ENCODE results near the gene ITGA5.
"Not testable (repeated sequence)": the region's sequence is repeated elsewhere in the genome, so short reads cannot be mapped to it uniquely, and the experiment has no call there.

ITGA5 gene

GRCh38 chr12:54363047-54363446 is 56.0 kb downstream of the ITGA5 start:
- H3K4me3 Mint-ChIP-seq = no peak overlapping the region
- no peak overlapping the region for H3K27ac Mint-ChIP-seq
- no peak for ATAC-seq
- H3K9me3 Mint-ChIP-seq = no peaks in the 10 kb centered on the region
- no peaks in the 10 kb centered on the region for H3K36me3 Mint-ChIP-seq
- no peaks in the 10 kb centered on the region for H3K27me3 Mint-ChIP-seq
- peaks cover 26% of the 10 kb centered on the region for H3K4me1 Mint-ChIP-seq

DNA sequence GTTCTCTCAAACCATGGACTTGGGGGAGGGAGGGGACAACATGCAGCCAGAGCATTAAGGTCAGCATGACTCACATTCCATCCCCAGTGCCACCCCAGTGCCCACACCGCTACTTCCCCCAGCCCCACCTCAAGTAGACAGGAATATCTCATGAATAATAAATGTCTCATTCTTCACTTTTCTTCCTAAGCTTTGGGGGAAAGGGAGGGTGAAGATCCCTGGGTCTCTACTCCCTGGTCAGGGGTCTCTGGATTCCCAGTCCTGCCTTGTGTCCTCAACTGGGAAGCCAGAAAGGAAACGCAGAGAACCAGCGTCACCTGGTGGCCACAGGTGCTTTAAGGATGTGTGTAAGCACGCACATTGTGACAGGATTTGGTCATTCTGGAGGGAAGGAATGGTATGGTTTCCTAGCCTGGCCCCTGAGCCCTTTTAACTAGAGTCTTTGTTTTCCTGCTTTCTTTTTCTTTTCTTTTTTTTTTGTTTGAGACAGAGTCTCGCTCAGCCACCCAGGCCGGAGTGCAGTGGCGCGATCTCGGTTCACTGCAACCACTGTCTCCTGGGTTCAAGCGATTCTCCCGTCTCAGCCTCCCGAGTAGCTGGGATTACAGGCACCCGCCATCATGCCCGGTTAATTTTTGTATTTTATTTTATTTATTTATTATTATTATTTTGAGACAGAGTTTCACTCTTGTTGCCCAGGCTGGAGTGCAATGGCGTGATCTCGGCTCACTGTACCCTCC is 58.2 kb downstream of the ITGA5 start:
- Mint-ChIP-seq H3K27ac (peak overlapping the region; percentile 33), H3K4me1 (peaks cover 25% of the 10 kb centered on the region), H3K9me3 (no peaks in the 10 kb centered on the region), H3K27me3 (no peaks in the 10 kb centered on the region), H3K4me3 (peak overlapping the region; percentile 19), H3K36me3 (no peaks in the 10 kb centered on the region)
- no peak for ATAC-seq

GRCh38 chr12:54359762-54360351 is 59.2 kb downstream of the ITGA5 start:
- no peak for ATAC-seq
- Mint-ChIP-seq H3K9me3 (no peaks in the 10 kb centered on the region), H3K27ac (no peak overlapping the region), H3K4me1 (peaks cover 24% of the 10 kb centered on the region), H3K36me3 (no peaks in the 10 kb centered on the region), H3K4me3 (no peak overlapping the region), H3K27me3 (no peaks in the 10 kb centered on the region)

DNA sequence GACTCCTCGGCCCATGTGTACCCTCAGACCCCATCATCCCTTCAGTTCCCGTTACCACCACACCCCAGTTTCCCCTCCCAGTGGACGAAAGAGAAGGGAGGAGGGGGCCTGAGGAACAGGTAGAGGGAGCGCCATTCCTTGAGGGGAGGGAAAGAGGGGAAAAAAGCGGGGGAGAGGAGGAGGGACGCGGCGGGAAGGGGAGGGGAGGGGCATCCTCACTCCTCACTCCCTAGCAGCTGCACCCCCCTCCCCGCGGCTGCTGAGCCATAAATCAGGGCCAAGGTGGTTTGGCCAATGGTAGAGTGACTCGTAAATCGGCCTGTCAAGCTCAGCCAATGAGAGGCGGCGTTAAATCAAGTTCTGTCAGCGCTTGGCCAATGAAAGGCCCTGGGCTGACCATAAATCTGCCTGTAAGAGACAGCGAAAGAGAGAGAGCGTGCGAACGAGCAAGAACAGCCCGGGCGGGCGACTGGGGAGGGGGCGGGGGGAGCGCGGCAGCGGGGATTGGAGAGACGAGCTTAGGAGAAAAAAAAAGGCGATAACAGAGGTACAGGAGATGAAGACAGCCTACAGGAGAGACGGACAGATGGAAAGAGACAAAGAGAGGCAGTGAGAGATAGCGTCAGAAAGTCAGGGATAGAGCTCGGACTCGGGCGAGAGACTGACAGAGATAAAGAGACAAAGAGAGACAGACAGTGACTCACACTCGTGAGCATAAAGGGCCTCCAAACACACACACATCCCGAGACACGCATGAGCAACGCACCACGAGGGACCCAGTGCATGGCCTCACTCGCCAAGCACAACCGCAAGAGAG is 59.9 kb downstream of the ITGA5 start:
- H3K36me3 Mint-ChIP-seq = no peaks in the 10 kb centered on the region
- no peaks in the 10 kb centered on the region for H3K27me3 Mint-ChIP-seq
- H3K4me1 Mint-ChIP-seq = peaks cover 17% of the 10 kb centered on the region
- H3K27ac Mint-ChIP-seq = no peak overlapping the region
- peak; percentile 99 for ATAC-seq
- no peak overlapping the region for H3K4me3 Mint-ChIP-seq
- no peaks in the 10 kb centered on the region for H3K9me3 Mint-ChIP-seq

DNA sequence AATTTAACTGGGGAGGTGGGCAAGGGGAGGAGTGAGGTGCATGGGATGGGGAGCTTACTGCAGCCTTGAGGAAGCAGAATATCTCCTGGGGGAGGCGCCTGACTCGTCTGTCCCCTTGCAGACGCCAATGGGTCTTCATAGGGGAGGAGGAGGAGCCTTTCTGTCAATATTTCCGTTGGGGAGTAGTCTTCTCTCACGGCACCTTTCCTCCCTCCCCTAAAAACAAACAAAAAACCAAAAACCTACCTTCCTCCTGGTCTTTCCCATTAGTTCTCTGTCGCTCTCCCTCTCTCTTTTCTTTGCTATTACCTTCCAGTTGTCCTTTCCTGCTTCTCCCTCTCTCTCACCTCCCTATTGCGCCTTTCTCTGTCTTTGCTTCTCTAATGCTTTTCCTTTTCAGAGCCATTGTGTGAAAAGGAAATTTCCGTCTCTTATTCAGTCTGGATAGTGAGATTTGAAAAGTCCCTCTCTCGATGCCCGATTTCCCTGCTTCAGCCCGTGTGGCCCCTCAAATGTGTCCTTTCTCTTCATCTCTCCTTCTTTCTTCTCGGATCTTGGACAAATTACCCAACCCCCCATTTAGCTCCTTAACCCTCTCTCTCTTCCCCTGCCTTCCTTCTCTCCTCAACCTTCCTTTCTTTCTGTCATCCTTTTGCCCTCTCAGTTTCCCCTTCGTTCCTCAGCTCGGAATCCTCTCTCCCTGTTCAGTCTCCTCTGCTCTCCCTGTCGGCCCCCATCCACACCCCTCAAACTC is 60.7 kb downstream of the ITGA5 start:
- Mint-ChIP-seq H3K27ac (no peak overlapping the region), H3K4me3 (no peak overlapping the region), H3K27me3 (no peaks in the 10 kb centered on the region), H3K4me1 (peaks cover 10% of the 10 kb centered on the region), H3K36me3 (no peaks in the 10 kb centered on the region), H3K9me3 (no peaks in the 10 kb centered on the region)
- no peak for ATAC-seq

DNA sequence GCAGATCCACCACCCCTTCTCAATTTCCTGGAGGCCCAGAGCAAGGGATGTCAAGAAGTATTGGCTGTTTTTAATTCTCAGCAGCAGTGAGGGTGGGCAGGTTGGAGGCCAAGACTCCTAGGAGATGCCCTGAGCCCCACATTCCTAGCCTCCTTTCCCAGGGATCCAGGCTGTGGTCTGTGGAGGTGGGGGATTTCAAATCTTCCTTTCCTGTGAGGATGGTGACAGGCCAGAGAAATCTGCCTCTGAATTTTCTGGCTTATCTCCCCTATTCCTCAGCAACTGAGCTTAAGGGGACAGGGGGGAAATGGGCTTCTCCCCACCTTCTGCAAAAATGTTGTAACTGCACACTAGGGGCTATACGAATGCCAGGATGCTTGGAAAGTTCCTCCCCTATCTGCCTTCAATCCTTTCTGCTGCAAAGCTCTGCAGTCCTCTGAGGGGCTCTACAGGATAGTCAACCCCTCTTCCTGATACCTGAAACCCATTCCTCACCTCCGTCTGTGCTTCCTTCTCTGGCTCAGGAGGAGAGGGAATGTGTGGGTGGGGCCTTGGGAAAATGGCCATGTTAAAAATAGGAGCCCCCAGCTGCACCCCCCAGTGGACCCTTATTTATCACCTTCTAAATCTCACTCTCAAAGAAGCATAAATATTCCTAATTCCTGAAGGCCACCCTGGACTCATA is 61.4 kb downstream of the ITGA5 start:
- H3K4me1 Mint-ChIP-seq = peaks cover 7% of the 10 kb centered on the region
- ATAC-seq = no peak
- H3K36me3 Mint-ChIP-seq = no peaks in the 10 kb centered on the region
- H3K27ac Mint-ChIP-seq = peak overlapping the region; percentile 9
- no peaks in the 10 kb centered on the region for H3K9me3 Mint-ChIP-seq
- no peak overlapping the region for H3K4me3 Mint-ChIP-seq
- H3K27me3 Mint-ChIP-seq = no peaks in the 10 kb centered on the region

- Mint-ChIP-seq H3K9me3 (no peaks in the 10 kb centered on the region), H3K36me3 (peaks cover 1% of the 10 kb centered on the region), H3K27ac (peak overlapping the region; percentile 9), H3K4me3 (no peak overlapping the region), H3K27me3 (no peaks in the 10 kb centered on the region), H3K4me1 (peaks cover 9% of the 10 kb centered on the region)
- no peak for ATAC-seq
Measured at GRCh38 chr12:54356951-54357356, 62.1 kb downstream of the ITGA5 start.

DNA sequence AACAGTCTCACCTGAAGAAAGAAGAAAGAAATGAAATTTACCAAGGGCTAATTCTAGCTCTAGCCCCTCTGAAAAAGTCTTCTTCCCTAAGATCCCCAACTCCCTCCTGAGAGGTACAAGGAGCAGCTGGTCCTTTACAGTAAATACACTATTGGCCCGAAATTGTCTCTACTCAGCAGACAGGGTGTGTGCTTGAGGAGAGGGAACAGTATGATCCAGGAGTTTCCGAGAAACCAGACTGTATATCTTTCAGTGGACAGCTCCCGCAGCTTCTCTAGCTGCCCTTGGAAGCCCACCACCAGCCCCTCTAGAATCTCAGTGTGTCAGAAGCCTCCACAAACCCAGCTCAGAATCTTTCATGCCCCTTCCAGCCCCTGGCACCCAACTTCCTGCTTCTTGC is 62.8 kb downstream of the ITGA5 start:
- peaks cover 9% of the 10 kb centered on the region for H3K36me3 Mint-ChIP-seq
- ATAC-seq = no peak
- H3K4me1 Mint-ChIP-seq = peaks cover 16% of the 10 kb centered on the region
- H3K9me3 Mint-ChIP-seq = no peaks in the 10 kb centered on the region
- H3K27me3 Mint-ChIP-seq = no peaks in the 10 kb centered on the region
- H3K27ac Mint-ChIP-seq = no peak overlapping the region
- H3K4me3 Mint-ChIP-seq = no peak overlapping the region

DNA sequence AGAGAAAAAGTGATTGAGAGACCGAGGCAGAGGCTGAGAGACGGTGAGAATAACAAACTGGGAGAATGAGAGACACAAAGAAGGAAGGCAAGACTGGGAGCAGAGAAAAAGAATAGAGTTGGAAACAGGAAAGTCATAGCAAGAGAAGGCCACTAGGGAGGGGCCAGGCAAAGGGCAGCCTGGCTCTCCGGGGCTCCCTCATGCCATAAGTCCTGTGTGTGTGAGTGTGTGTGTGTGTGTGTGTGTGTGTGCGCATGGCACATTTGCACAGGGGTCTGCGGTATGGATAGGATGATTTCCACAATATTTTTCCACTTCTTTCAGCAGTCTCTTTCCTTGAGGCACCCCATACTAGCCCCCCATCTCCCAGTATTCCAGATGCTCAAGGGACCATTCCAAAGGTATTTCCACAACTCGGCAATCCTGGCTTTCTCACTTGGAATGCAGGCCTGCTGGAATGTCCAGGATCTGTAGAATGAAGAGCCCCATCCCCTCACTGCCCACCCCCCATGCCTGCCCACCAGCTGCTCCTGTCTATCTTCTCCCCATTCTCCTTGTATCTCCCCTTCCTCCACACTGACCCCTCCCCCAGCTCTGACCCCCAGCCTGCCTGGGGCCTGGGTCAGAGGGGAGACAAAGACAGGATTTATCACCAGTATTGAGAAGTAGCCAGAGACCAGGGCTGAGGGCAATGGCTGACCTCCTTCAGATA is 63.8 kb downstream of the ITGA5 start:
- ATAC-seq = no peak
- no peak overlapping the region for H3K4me3 Mint-ChIP-seq
- H3K4me1 Mint-ChIP-seq = peaks cover 15% of the 10 kb centered on the region
- no peaks in the 10 kb centered on the region for H3K27me3 Mint-ChIP-seq
- peaks cover 16% of the 10 kb centered on the region for H3K36me3 Mint-ChIP-seq
- H3K27ac Mint-ChIP-seq = peak overlapping the region; percentile 4
- no peaks in the 10 kb centered on the region for H3K9me3 Mint-ChIP-seq

- H3K27ac Mint-ChIP-seq, ATAC-seq, H3K4me3 Mint-ChIP-seq, H3K27me3 Mint-ChIP-seq, H3K9me3 Mint-ChIP-seq: not testable (repeated sequence)
- Mint-ChIP-seq H3K36me3 (peaks cover 26% of the 10 kb centered on the region), H3K4me1 (peaks cover 17% of the 10 kb centered on the region)
Measured at GRCh38 chr12:54354271-54354670, 64.8 kb downstream of the ITGA5 start.

DNA sequence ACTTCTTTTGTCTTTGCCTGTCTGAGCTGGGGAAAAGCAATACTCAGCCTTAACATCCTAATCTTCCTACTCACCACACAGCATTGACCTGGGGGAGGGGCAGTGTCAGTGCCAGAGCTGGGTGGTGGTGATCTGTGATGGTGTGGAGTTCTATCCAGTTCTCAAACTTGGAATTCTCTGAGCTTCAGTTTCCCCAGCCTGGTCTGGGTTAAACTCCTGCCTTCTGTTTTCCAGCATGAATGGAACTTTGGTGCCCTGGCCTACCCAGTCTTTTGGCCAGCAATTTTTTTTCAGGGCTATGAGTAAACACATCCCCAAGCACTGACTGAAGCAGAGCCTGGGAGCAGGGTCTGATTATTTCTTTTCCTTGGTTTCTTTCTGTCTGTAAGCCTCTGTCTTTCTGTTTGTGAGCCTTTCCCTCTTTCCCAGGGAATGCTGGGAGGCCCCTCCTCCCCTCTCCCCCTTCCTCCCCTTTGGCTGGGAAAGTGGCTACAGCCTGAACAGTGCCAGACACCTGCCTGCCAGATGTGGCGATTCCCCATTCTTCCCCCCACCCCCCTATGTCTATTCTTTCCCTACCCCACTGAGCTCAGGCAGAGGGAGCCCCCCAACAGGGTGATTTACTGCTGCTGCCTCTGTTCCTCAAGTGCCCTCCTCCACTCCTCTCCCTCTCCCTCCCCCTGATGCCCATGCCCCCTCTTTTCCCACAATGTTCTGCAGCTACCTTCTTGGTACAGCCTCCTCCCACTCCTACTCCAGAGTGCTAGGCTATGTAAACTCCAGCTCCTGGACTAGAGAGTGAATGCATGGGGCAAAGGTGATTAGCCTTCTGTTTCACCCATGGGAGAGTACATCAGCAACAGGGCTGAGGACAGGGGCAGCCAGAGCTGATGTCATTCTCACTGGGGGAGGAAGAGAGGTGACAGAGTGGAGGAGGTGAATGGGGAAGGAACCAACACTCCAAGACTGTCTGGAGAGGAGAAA is 65.9 kb downstream of the ITGA5 start:
- ATAC-seq = no peak

DNA sequence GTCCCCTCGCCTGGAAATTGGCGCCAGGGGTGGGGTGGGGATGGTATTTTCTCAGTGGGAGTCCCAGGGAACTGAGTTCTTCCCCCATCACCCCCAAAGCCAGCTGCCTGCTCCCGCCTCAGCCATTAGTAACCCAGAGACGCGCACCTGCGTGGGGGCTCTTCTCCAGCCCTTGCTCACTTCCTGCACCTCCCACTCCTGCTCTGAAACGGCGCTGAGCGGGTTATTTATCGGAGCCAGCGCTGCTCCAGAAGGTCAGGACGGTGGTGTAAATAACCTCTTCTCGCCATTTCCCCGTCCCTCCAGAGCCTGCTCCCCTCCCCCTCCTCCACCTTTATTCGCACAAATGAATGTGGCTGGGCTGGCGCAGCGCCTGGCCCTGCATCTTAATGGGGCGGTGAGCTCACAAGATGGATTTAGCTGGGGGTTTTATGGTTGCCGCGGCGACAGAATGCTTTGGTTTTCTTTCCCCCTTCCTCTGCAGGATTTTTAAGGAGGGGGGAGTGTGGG is 67.0 kb downstream of the ITGA5 start:
- Mint-ChIP-seq H3K27me3 (no peaks in the 10 kb centered on the region), H3K9me3 (no peaks in the 10 kb centered on the region), H3K4me3 (no peak overlapping the region), H3K27ac (peak overlapping the region; percentile 17), H3K4me1 (peaks cover 17% of the 10 kb centered on the region), H3K36me3 (peaks cover 40% of the 10 kb centered on the region)
- no peak for ATAC-seq

More for the DNA sequence above, 65.9 kb downstream of the ITGA5 start:
- Mint-ChIP-seq H3K9me3 (no peaks in the 10 kb centered on the region), H3K27me3 (no peaks in the 10 kb centered on the region), H3K27ac (no peak overlapping the region), H3K4me1 (peaks cover 17% of the 10 kb centered on the region), H3K36me3 (peaks cover 30% of the 10 kb centered on the region), H3K4me3 (no peak overlapping the region)

GRCh38 chr12:54351341-54351740 is 67.7 kb downstream of the ITGA5 start:
- peaks cover 47% of the 10 kb centered on the region for H3K36me3 Mint-ChIP-seq
- no peak for ATAC-seq
- H3K4me3 Mint-ChIP-seq = no peak overlapping the region
- no peaks in the 10 kb centered on the region for H3K9me3 Mint-ChIP-seq
- H3K4me1 Mint-ChIP-seq = peaks cover 17% of the 10 kb centered on the region
- peak overlapping the region; percentile 17 for H3K27ac Mint-ChIP-seq
- H3K27me3 Mint-ChIP-seq = no peaks in the 10 kb centered on the region

All from stimulated activated memory B cell treated with anti-CD40 and anti-IgM and Interleukin-4, amounts not matched to agents 10 μg/mL and 1 μg/mL and 100 μg/mL, for 72 hours (primary cell).